ENCODE measurements around the gene FAM234B. TPM values are rescaled to one million over a fixed set of nuclear protein-coding genes. Genes with fewer than 3 reads are reported as not detected.

FAM234B gene, protein sequence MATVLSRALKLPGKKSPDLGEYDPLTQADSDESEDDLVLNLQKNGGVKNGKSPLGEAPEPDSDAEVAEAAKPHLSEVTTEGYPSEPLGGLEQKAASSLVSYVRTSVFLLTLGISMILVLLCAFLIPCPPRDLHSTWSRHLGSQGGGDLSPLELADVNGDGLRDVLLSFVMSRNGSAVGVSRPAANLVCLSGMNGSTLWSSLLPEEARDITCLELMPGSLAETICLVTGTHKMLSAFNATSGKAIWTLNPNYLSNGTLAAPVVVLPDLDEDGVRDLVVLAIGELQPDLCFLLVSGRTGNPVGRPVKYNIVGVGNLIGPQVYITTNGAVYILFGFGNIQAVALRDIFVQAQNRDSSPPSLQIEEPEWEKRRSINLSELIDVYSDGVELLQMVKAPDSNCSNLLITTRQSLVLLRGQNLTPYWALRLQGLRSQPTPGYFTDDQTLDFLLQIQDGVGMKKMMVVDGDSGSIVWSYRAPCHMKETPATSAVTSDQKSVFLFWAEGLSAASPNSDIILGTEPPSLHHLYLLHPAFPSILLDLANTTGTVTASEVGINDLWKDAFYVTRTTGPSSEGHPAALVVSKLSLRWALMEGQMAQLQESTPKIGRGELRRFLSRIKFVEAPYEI
- 7.3 and 7.5 TPM in 2 replicates for total RNA-seq (2021)
- Bru-seq, nascent RNA, result percentile 48 among the genes with signal in this experiment
- percentile 49 among the genes with signal in this experiment for BruChase-seq, experiment 1, labeled RNA remaining after a 2-hour chase
- BruChase-seq, experiment 2, labeled RNA remaining after a 6-hour chase, result percentile 52 among the genes with signal in this experiment
- long read RNA-seq, full-length matches to known transcripts, result 1 of 6 reads
- long read RNA-seq, partial matches to known transcripts, result 1 of 6 reads
- long read RNA-seq, other reads (novel, unspliced or antisense), result 4 of 6 reads

- TF ChIP-seq EZH2 (IDR thresholded peaks at IDR 0.05; ENCODE audit: low read depth), result no peak
- Histone ChIP-seq H3K4me1 (replicated peaks; ENCODE audit: insufficient read depth) (peaks cover 11% of the 10 kb centered on the region; the same call in 1 of the 2 replicates), H3K9me2 (ENCODE audit: insufficient read depth) (no peaks in the 10 kb centered on the region), H3K27me3 (ENCODE audit: insufficient read depth, low read depth) (no peaks in the 10 kb centered on the region), H2AFZ (peak within 1 kb of the TSS; percentile 99), H3K27ac (no peak within 1 kb of the TSS), H3K9me3 (ENCODE audit: insufficient read depth, low read depth) (no peaks in the 10 kb centered on the region), H3F3A (ENCODE audit: insufficient read depth, low read depth) (0 out of 2 replicates have a peak, but pooled peaks cover 4% of the 10 kb centered on the region), H3K79me2 (ENCODE audit: low read depth) (no peaks in the 10 kb centered on the region), H3K4me2 (peak within 1 kb of the TSS; percentile 96), H3K36me3 (ENCODE audit: low read depth) (no peaks in the 10 kb centered on the region), H3K4me3 (peak within 1 kb of the TSS; percentile 99), H4K20me1 (ENCODE audit: insufficient read depth) (no peaks in the 10 kb centered on the region)
- intact Hi-C loops (cut with micrococcal nuclease; ENCODE audit: unreplicated experiment), result loop anchor here (5.0 kb wide), 2 partner anchors 48 to 163 kb away; no protein-coding TSS in a partner anchor
- ChIA-PET POLR2A (ENCODE audit: unreplicated experiment) (interaction anchor here (0.5 to 0.7 kb wide), 3 partner anchors 61 to 206 kb away, joined by 3 to 5 read pairs (median 4); no protein-coding TSS in a partner anchor), CTCF (interaction anchor here (0.6 to 1.2 kb wide), 3 partner anchors 20 to 234 kb away, joined by 3 to 15 read pairs (median 5); no protein-coding TSS in a partner anchor)
- BruUV-seq (replicated peaks), result no TSS peak
- DNase-seq, result peak in 1 of 2 experiments; percentile 71
These were observed at the start of gene FAM234B for GRCh38 chr12:13044002-13044905. Gene FAM234B, plus strand, starts transcription at chr12:13044381. Its CDS starts 23 bp downstream, at chr12:13044404.

DNA sequence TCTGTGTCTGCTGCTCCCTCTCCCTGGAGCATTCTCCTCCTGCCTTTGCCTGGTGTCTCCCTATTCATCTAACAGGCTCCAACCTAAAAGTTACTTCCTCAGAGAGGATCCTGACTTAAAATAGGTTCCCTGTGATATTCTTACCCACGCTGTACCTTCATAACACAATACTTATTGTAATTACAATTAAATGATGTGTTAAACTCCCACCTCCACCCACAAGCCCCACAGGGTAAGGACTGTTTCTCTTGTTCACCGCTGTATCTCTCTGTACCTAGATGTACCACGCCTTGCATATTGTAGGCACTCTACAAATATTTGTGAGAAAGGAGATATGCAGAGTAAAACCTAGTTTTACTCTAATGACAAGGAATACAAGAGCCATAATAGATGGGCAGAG is 49.1 kb upstream of the FAM234B start:
- Histone ChIP-seq H3K9me3 (ENCODE audit: insufficient read depth, low read depth) (no peaks in the 10 kb centered on the region), H3K4me1 (replicated peaks; ENCODE audit: insufficient read depth) (peaks cover 37% of the 10 kb centered on the region), H3K27ac (no peak overlapping the region), H3K4me3 (no peak overlapping the region), H3K4me2 (no peak overlapping the region), H3K27me3 (ENCODE audit: insufficient read depth, low read depth) (no peaks in the 10 kb centered on the region), H3K36me3 (ENCODE audit: low read depth) (no peaks in the 10 kb centered on the region), H3K9me2 (ENCODE audit: insufficient read depth) (no peaks in the 10 kb centered on the region), H2AFZ (no peak overlapping the region), H3F3A (ENCODE audit: insufficient read depth, low read depth) (no peaks in the 10 kb centered on the region), H3K79me2 (ENCODE audit: low read depth) (peaks cover 57% of the 10 kb centered on the region), H4K20me1 (ENCODE audit: insufficient read depth) (0 out of 2 replicates have a peak, but pooled peaks cover 10% of the 10 kb centered on the region)
- POLR2A ChIA-PET (ENCODE audit: unreplicated experiment), result interaction anchor here (0.6 kb wide), 1 partner anchor 201 kb away, joined by 14 read pairs; the partner anchor contains the start of gene EMP1
- no peak for DNase-seq
- BruUV-seq (replicated peaks), result no TSS peak
- TF ChIP-seq EZH2 (IDR thresholded peaks at IDR 0.05; ENCODE audit: low read depth) (no peak), CTCF (conservative IDR thresholded peaks at IDR 0.05) (no peak)
- CTCF ChIA-PET, result no interaction called here
- intact Hi-C loops (cut with micrococcal nuclease; ENCODE audit: unreplicated experiment), result loop anchor here (10.0 kb wide), 1 partner anchor 950 kb away; no protein-coding TSS in a partner anchor

- H3K79me2 ChIP-seq (ENCODE audit: low read depth), result peaks cover 57% of the 10 kb centered on the region
- TF ChIP-seq EZH2 (IDR thresholded peaks at IDR 0.05; ENCODE audit: low read depth) (no peak), CTCF (conservative IDR thresholded peaks at IDR 0.05) (no peak)
- H3K9me3 ChIP-seq (ENCODE audit: insufficient read depth, low read depth), result no peaks in the 10 kb centered on the region
- H3F3A ChIP-seq (ENCODE audit: insufficient read depth, low read depth), result peaks cover 9% of the 10 kb centered on the region
- POLR2A ChIA-PET (ENCODE audit: unreplicated experiment), result no interaction called here
- DNase-seq, result no peak
- H2AFZ ChIP-seq, result no peak overlapping the region
- no peaks in the 10 kb centered on the region for H3K27me3 ChIP-seq (ENCODE audit: insufficient read depth, low read depth)
- 0 out of 2 replicates have a peak, but pooled peaks cover 10% of the 10 kb centered on the region for H4K20me1 ChIP-seq (ENCODE audit: insufficient read depth)
- H3K9me2 ChIP-seq (ENCODE audit: insufficient read depth), result no peaks in the 10 kb centered on the region
- BruUV-seq (replicated peaks), result no TSS peak
- no peak overlapping the region for H3K4me3 ChIP-seq
- CTCF ChIA-PET, result no interaction called here
- H3K27ac ChIP-seq, result no peak overlapping the region
- H3K4me1 ChIP-seq (replicated peaks; ENCODE audit: insufficient read depth), result peaks cover 27% of the 10 kb centered on the region
- H3K36me3 ChIP-seq (ENCODE audit: low read depth), result no peaks in the 10 kb centered on the region
- intact Hi-C loops (cut with micrococcal nuclease; ENCODE audit: unreplicated experiment), result loop anchor here (10.0 kb wide), 1 partner anchor 949 kb away; no protein-coding TSS in a partner anchor
- no peak overlapping the region for H3K4me2 ChIP-seq
These were observed 48.0 kb upstream of the FAM234B start for GRCh38 chr12:12996209-12996608.
